ENCODE measurements around the gene PUSL1. TPM values are rescaled to one million over a fixed set of nuclear protein-coding genes. Genes with fewer than 3 reads are reported as not detected.

Gene PUSL1
- total and polyA plus RNA-seq, 2 experiments from 2014 or later, result 41.5 to 55.8 TPM

DNA sequence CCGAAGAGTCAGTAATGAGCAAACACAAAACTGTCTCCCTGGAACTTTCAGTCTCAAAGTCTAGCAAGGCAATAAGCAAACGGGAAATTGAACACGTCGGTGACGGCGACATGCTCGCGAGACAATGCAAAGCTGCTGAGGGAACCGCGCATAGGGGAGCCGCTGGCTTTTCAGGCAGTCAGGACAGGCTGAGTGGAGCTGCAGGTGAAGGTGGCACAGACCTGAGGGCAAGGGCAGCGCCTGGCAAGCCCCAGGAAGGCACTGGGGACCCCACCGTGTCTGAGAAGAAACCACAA is 11.2 kb downstream of the PUSL1 start:
- TF ChIP-seq NANOG (IDR thresholded peaks at IDR 0.05; ENCODE audit: borderline replicate concordance) (no peak), ZNF114 (CRISPR knock-in tag; IDR thresholded peaks at IDR 0.05) (no peak), STAT1 (IDR thresholded peaks at IDR 0.05; ENCODE audit: unreplicated experiment) (no peak), ZNF331 (CRISPR knock-in tag; IDR thresholded peaks at IDR 0.05; ENCODE audit: low read depth) (no peak), EZH2 (IDR thresholded peaks at IDR 0.05; ENCODE audit: low read depth, unreplicated experiment) (no peak), POLR2AphosphoS5 (IDR thresholded peaks at IDR 0.05; ENCODE audit: low read depth) (no peak), JUNB (IDR thresholded peaks at IDR 0.05; ENCODE audit: unreplicated experiment) (no peak), CREB1 (CRISPR knock-in tag; IDR thresholded peaks at IDR 0.05; ENCODE audit: low read depth) (no peak), EZH2phosphoT487 (IDR thresholded peaks at IDR 0.05; ENCODE audit: unreplicated experiment) (no peak)
- TF ChIP-seq, protein P1, sequence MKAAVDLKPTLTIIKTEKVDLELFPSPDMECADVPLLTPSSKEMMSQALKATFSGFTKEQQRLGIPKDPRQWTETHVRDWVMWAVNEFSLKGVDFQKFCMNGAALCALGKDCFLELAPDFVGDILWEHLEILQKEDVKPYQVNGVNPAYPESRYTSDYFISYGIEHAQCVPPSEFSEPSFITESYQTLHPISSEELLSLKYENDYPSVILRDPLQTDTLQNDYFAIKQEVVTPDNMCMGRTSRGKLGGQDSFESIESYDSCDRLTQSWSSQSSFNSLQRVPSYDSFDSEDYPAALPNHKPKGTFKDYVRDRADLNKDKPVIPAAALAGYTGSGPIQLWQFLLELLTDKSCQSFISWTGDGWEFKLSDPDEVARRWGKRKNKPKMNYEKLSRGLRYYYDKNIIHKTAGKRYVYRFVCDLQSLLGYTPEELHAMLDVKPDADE (IDR thresholded peaks at IDR 0.05), result no peak
- TF ChIP-seq, protein P2, sequence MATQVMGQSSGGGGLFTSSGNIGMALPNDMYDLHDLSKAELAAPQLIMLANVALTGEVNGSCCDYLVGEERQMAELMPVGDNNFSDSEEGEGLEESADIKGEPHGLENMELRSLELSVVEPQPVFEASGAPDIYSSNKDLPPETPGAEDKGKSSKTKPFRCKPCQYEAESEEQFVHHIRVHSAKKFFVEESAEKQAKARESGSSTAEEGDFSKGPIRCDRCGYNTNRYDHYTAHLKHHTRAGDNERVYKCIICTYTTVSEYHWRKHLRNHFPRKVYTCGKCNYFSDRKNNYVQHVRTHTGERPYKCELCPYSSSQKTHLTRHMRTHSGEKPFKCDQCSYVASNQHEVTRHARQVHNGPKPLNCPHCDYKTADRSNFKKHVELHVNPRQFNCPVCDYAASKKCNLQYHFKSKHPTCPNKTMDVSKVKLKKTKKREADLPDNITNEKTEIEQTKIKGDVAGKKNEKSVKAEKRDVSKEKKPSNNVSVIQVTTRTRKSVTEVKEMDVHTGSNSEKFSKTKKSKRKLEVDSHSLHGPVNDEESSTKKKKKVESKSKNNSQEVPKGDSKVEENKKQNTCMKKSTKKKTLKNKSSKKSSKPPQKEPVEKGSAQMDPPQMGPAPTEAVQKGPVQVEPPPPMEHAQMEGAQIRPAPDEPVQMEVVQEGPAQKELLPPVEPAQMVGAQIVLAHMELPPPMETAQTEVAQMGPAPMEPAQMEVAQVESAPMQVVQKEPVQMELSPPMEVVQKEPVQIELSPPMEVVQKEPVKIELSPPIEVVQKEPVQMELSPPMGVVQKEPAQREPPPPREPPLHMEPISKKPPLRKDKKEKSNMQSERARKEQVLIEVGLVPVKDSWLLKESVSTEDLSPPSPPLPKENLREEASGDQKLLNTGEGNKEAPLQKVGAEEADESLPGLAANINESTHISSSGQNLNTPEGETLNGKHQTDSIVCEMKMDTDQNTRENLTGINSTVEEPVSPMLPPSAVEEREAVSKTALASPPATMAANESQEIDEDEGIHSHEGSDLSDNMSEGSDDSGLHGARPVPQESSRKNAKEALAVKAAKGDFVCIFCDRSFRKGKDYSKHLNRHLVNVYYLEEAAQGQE (IDR thresholded peaks at IDR 0.05; ENCODE audit: unreplicated experiment), result no peak
- TF ChIP-seq, protein P3, sequence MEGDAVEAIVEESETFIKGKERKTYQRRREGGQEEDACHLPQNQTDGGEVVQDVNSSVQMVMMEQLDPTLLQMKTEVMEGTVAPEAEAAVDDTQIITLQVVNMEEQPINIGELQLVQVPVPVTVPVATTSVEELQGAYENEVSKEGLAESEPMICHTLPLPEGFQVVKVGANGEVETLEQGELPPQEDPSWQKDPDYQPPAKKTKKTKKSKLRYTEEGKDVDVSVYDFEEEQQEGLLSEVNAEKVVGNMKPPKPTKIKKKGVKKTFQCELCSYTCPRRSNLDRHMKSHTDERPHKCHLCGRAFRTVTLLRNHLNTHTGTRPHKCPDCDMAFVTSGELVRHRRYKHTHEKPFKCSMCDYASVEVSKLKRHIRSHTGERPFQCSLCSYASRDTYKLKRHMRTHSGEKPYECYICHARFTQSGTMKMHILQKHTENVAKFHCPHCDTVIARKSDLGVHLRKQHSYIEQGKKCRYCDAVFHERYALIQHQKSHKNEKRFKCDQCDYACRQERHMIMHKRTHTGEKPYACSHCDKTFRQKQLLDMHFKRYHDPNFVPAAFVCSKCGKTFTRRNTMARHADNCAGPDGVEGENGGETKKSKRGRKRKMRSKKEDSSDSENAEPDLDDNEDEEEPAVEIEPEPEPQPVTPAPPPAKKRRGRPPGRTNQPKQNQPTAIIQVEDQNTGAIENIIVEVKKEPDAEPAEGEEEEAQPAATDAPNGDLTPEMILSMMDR (conservative IDR thresholded peaks at IDR 0.05; ENCODE audit: low read depth in 2 of 2), result no peak
- TF ChIP-seq, protein P4, sequence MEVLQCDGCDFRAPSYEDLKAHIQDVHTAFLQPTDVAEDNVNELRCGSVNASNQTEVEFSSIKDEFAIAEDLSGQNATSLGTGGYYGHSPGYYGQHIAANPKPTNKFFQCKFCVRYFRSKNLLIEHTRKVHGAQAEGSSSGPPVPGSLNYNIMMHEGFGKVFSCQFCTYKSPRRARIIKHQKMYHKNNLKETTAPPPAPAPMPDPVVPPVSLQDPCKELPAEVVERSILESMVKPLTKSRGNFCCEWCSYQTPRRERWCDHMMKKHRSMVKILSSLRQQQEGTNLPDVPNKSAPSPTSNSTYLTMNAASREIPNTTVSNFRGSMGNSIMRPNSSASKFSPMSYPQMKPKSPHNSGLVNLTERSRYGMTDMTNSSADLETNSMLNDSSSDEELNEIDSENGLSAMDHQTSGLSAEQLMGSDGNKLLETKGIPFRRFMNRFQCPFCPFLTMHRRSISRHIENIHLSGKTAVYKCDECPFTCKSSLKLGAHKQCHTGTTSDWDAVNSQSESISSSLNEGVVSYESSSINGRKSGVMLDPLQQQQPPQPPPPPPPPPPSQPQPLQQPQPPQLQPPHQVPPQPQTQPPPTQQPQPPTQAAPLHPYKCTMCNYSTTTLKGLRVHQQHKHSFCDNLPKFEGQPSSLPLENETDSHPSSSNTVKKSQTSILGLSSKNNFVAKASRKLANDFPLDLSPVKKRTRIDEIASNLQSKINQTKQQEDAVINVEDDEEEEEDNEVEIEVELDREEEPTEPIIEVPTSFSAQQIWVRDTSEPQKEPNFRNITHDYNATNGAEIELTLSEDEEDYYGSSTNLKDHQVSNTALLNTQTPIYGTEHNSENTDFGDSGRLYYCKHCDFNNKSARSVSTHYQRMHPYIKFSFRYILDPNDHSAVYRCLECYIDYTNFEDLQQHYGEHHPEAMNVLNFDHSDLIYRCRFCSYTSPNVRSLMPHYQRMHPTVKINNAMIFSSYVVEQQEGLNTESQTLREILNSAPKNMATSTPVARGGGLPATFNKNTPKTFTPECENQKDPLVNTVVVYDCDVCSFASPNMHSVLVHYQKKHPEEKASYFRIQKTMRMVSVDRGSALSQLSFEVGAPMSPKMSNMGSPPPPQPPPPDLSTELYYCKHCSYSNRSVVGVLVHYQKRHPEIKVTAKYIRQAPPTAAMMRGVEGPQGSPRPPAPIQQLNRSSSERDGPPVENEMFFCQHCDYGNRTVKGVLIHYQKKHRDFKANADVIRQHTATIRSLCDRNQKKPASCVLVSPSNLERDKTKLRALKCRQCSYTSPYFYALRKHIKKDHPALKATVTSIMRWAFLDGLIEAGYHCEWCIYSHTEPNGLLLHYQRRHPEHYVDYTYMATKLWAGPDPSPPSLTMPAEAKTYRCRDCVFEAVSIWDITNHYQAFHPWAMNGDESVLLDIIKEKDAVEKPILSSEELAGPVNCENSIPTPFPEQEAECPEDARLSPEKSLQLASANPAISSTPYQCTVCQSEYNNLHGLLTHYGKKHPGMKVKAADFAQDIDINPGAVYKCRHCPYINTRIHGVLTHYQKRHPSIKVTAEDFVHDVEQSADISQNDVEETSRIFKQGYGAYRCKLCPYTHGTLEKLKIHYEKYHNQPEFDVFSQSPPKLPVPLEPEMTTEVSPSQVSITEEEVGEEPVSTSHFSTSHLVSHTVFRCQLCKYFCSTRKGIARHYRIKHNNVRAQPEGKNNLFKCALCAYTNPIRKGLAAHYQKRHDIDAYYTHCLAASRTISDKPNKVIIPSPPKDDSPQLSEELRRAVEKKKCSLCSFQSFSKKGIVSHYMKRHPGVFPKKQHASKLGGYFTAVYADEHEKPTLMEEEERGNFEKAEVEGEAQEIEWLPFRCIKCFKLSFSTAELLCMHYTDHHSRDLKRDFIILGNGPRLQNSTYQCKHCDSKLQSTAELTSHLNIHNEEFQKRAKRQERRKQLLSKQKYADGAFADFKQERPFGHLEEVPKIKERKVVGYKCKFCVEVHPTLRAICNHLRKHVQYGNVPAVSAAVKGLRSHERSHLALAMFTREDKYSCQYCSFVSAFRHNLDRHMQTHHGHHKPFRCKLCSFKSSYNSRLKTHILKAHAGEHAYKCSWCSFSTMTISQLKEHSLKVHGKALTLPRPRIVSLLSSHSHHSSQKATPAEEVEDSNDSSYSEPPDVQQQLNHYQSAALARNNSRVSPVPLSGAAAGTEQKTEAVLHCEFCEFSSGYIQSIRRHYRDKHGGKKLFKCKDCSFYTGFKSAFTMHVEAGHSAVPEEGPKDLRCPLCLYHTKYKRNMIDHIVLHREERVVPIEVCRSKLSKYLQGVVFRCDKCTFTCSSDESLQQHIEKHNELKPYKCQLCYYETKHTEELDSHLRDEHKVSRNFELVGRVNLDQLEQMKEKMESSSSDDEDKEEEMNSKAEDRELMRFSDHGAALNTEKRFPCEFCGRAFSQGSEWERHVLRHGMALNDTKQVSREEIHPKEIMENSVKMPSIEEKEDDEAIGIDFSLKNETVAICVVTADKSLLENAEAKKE (CRISPR knock-in tag; IDR thresholded peaks at IDR 0.05), result no peak
- peaks cover 32% of the 10 kb centered on the region for H3K27me3 Mint-ChIP-seq (ENCODE audit: insufficient read depth, low read depth, poor library complexity)
- no peaks in the 10 kb centered on the region for H3K27me3 ChIP-seq (ENCODE audit: insufficient read depth)
- no peaks in the 10 kb centered on the region for H3K9me2 ChIP-seq (ENCODE audit: insufficient read depth)
- H3K4me2 ChIP-seq, result no peak overlapping the region
- H2AFZ ChIP-seq, result no peak overlapping the region
- H3K27ac Mint-ChIP-seq, result no peak overlapping the region
- peaks cover 72% of the 10 kb centered on the region for H3K79me2 ChIP-seq (replicated peaks; ENCODE audit: insufficient read depth)
- H3K4me1 Mint-ChIP-seq, result peaks cover 29% of the 10 kb centered on the region
- H3K9me3 Mint-ChIP-seq, result no peaks in the 10 kb centered on the region; the same call in 1 of the 3 replicates
- H3K36me3 Mint-ChIP-seq (ENCODE audit: low read depth), result peaks cover 51% of the 10 kb centered on the region
- no peak overlapping the region for H3K4me3 ChIP-seq
- H3K4me1 ChIP-seq (ENCODE audit: insufficient read depth), result peaks cover 7% of the 10 kb centered on the region; the same call in 1 of the 2 replicates
- H3K27ac ChIP-seq (ENCODE audit: low read depth), result no peak overlapping the region
- no peak for ATAC-seq
- H3K36me3 ChIP-seq (ENCODE audit: insufficient read depth), result no peaks in the 10 kb centered on the region
- no peak overlapping the region for H3K4me3 Mint-ChIP-seq
- peaks cover 11% of the 10 kb centered on the region; the same call in 1 of the 2 replicates for H3F3A ChIP-seq (replicated peaks; ENCODE audit: low read depth)
- peaks cover 24% of the 10 kb centered on the region for H4K20me1 ChIP-seq (replicated peaks; ENCODE audit: insufficient read depth)
- no peak for DNase-seq (ENCODE audit: low spot score)

Data from GM23338 (cell line).